Brain pericyte (primary cell): Measurements from ENCODE around the gene NPHP3.
"Not testable (repeated sequence)": the region's sequence is repeated elsewhere in the genome, so short reads cannot be mapped to it uniquely, and the experiment has no call there.

ENCODE experiments used
- DNase-seq: peaks from one replicate; pipeline ENCODE4 v3.0.0-alpha.2; 2012; ENCODE audit warnings: low read depth, low spot score

NPHP3 gene

GRCh38 chr3:132645058-132645457, 77.2 kb downstream of the NPHP3 start:
- no peak for DNase-seq

- DNase-seq = no peak
These were observed 78.8 kb downstream of the NPHP3 start for GRCh38 chr3:132643366-132643765.

- DNase-seq = no peak
These were observed 79.7 kb downstream of the NPHP3 start for GRCh38 chr3:132642539-132642847.

GRCh38 chr3:132641837-132642538, 80.2 kb downstream of the NPHP3 start:
- DNase-seq = peak; percentile 21

- DNase-seq = not testable (repeated sequence)
These were observed 80.8 kb downstream of the NPHP3 start for GRCh38 chr3:132641427-132641826.

GRCh38 chr3:132638706-132639105, 83.5 kb downstream of the NPHP3 start:
- no peak for DNase-seq

- no peak for DNase-seq
These were observed 84.6 kb downstream of the NPHP3 start for GRCh38 chr3:132637590-132637989.

GRCh38 chr3:132635052-132635451, 87.2 kb downstream of the NPHP3 start:
- no peak for DNase-seq
